K562 treated with DMSO at 1 percent for 12 hours (cell line): Measurements from ENCODE around the gene CD68. TPM values are rescaled to one million over a fixed set of nuclear protein-coding genes. Genes with fewer than 3 reads are reported as not detected.

ENCODE experiments used
- total RNA-seq: library from RNA; unstranded; fragments of 300-600 nt; gene quantifications from 2 replicates; pipeline ENCODE4 v1.2.3, GENCODE V29; 2022; ENCODE audit not compliant: insufficient read depth

CD68 gene, protein sequence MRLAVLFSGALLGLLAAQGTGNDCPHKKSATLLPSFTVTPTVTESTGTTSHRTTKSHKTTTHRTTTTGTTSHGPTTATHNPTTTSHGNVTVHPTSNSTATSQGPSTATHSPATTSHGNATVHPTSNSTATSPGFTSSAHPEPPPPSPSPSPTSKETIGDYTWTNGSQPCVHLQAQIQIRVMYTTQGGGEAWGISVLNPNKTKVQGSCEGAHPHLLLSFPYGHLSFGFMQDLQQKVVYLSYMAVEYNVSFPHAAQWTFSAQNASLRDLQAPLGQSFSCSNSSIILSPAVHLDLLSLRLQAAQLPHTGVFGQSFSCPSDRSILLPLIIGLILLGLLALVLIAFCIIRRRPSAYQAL
- 29.0 and 33.7 TPM in 2 replicates for total RNA-seq

DNA sequence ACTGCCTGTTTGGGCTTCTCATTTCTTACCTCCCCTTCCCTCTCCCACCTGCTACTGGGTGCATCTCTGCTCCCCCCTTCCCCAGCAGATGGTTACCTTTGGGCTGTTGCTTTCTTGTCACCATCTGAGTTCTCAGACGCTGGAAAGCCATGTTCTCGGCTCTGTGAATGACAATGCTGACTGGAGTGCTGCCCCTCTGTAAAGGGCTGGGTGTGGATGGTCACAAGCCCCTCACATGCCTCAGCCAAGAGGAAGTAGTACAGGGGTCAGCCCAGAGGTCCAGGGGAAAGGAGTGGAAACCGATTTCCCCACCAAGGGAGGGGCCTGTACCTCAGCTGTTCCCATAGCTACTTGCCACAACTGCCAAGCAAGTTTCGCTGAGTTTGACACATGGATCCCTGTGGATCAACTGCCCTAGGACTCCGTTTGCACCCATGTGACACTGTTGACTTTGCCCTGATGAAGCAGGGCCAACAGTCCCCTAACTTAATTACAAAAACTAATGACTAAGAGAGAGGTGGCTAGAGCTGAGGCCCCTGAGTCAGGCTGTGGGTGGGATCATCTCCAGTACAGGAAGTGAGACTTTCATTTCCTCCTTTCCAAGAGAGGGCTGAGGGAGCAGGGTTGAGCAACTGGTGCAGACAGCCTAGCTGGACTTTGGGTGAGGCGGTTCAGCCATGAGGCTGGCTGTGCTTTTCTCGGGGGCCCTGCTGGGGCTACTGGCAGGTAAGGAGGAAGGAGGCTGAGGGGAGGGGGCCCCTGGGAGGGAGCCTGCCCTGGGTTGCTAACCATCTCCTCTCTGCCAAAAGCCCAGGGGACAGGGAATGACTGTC, at the start of gene CD68:
CD68 (plus strand) TSS at position 638 of the 833 bp plus-strand sequence; CDS start at position 678, 40 bp downstream.

DNA sequence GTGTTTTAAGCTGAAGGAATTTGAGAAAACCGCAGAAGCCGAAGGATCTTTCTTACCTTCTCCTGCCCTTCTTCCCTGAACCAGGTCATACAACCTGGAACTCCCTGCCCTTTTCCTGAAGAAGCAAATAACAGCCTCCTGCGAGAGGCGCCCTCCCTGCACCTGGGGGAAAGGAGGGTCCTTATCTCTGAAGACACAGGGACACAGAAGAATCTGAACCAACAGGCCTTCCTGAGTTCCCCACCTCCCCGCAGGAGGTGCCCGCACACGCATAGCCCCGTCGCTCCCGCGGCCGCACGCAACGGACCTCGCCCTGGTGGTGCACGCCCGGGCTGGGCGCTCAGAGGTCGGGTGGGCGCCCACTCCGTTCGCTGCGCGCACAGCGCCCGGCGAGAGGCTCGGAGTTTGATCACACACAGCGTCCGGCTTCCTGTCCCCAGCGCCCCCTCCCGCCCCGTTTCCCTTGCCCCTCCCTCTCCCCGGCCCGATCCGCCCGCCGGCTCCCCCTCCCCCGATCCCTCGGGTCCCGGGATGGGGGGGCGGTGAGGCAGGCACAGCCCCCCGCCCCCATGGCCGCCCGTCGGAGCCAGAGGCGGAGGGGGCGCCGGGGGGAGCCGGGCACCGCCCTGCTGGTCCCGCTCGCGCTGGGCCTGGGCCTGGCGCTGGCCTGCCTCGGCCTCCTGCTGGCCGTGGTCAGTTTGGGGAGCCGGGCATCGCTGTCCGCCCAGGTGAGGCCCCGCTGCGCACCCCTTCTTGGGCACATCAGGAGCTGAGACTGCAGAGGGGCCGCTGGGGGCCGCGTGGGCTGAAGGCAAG, 30.6 kb upstream of the CD68 start, which contains the start of gene TNFSF12:
TNFSF12 (plus strand) TSS at position 474 of the 816 bp plus-strand sequence; CDS start at position 570, 96 bp downstream.

DNA sequence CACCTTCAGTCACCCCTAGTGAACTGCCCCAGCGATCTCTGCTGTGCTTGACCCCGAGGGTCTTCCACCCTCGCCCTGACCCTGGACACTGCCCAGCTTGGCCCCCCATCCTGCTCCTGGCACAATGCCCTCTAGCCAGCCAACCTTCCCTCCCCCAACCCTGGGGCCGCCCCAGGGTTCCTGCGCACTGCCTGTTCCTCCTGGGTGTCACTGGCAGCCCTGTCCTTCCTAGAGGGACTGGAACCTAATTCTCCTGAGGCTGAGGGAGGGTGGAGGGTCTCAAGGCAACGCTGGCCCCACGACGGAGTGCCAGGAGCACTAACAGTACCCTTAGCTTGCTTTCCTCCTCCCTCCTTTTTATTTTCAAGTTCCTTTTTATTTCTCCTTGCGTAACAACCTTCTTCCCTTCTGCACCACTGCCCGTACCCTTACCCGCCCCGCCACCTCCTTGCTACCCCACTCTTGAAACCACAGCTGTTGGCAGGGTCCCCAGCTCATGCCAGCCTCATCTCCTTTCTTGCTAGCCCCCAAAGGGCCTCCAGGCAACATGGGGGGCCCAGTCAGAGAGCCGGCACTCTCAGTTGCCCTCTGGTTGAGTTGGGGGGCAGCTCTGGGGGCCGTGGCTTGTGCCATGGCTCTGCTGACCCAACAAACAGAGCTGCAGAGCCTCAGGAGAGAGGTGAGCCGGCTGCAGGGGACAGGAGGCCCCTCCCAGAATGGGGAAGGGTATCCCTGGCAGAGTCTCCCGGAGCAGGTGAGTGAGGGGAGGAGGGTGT, 20.7 kb upstream of the CD68 start, which contains the start of gene TNFSF13:
TNFSF13 (plus strand) TSS at position 207 of the 776 bp plus-strand sequence; CDS start at position 497, 290 bp downstream.

DNA sequence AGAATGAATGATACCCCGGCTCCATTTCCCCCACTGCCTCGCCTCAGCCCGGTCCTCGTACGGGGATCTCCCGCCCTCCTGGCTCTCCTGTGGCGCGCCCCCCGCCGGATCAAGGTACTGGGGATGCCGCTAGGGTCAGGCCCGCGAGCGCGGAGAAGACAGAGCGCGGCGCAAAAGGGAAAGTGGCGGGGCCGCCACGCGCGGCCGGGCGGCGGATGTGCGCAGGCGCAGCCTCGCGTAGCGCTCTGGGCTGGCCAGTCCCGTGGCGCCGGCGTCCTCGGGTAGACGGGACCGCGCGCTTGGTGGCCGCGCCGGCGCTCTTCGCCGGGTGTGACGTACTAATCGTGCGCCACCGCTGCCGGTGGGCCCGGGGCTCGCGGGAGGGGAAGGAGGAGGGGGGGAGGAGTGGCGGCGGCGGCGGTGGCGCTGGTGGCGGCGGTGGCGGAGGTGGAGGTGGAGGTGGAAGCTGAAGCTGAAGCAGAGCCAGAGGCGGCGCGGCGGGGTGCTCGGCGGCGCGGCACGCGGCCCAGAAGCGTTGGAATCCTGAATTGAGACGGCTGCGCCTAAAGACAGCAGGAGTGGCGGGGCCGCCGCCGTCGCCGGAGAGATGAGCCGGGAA, 17.7 kb upstream of the CD68 start, which contains the start of gene SENP3:
SENP3 (plus strand) TSS at position 331 of the 619 bp plus-strand sequence. CDS start 1,158 bp downstream, outside the sequence.

DNA sequence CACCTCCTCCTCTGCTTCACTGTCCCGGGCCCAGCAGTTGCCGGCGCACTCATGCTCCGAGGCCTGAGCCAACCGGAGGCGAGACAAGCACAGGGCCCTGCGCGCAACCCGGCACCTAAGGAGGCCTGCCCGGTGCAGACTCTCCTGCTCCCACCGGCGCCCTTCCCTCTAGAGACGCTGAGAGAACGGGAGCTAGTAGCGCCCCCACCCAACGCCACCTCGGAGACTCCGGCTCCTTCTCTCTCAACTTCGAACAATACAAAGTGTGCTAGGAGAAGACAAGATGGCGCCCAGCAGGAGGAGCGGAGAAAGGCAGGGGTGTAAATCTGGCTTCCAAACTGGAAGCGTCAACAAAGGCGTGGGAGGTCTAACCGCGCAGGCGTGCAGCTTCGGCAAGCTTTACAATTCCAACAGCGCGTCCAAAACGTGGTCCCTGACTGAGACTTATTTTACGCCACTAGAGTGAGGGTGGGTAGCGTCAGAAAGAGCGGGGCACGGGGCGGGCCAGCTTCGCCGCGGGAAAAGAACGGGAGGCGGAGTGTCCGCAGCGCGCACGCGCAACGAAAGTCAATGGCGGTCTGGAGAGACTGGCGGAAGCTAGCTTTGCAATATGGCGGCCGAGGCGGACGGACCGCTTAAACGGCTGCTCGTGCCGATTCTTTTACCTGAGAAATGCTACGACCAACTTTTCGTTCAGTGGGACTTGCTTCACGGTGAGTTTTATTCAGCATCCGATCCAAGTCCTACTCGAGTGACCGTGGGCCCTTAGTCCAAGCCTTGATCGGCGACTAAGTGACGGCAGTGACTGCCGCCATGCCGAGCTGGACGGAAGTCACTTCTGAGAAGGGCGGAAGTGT, 4.0 kb downstream of the CD68 start, which contains the start of gene MPDU1:
MPDU1 (plus strand) TSS at position 600 of the 857 bp plus-strand sequence; CDS start at position 611, 11 bp downstream.

DNA sequence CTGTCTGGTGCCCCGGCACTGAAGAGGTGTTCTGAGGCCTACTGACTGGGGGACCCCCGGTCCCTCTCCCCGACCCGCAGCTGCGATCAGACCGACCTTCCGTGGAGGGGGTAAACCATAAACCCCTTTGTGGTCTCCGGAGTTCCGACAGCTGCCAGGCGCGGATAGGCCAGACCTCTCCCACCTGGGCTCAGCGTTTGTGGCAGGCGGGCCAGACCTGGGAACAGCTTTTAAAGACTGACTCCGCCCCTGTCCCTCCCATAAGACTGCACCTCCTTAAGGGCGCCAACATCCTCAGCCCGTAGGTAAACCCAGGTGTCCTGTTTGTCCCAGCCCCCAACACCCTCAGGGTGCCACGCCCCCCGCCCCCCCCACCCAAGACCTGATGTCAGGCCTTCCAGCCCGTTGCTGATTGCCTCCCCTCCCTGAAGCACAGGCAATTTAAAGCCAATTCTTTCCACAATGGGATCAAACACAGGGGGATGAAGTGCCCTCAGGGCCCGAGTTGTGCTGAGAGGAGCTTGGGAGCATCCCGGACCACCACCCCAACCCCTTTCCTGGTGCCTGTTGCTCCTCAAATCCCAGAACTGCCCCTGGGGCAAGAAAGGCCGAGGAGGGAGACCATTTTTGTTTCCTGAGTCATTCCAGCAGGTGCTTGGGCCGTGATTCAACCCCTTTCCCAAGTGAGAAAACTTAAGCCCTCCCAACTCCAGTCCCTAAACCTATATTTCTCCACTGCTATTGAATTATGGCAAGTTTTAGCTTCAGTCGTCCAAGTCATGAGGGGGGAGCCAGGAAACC, 10.7 kb downstream of the CD68 start, which contains the start of gene SOX15:
SOX15 (minus strand) TSS at position 204 of the 801 bp plus-strand sequence. CDS start 418 bp downstream, outside the sequence.

DNA sequence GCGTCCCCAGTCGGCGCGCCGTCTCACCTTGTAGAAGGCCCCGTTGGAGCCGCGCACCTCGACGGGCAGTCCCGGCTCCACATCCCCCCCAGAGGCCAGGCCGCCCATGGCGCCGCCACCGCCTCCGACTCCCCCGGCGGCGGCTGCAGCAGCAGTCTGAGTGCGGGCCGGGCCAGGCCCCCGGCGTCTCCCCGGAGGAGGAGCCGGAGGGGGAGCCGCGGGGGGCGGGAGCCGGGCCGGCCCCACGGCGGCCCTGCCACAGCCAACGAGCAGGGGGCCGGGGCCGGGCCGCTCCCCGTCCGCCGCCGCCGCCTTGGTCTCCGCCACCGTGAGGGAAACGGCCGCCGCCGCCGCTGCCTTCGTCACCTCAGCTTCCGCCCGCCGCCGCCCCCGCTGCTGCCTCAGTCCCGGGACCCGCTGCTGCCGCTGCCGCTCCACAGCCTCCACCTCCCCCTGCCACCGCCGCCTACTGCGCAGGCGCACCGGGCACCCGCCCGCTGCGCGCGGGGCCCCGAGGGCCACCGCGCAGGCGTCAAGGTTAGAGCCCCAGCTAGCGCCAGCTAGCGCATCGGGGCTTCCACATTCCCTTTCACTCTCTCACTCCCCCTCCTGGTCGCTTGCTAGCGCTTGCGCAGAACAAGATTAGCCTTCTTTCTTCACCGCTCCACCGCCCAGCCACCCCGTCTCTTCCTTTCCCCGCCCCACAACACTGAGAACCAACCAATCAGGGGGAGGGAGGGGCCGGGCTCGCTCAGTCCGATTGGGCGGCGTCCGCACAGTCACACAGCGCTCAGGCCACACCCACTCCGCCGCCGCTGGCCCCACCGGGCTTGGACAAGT, 35.2 kb downstream of the CD68 start, which contains the start of gene FXR2:
FXR2 (minus strand) TSS at position 473 of the 840 bp plus-strand sequence; CDS start at position 108, 365 bp downstream.

DNA sequence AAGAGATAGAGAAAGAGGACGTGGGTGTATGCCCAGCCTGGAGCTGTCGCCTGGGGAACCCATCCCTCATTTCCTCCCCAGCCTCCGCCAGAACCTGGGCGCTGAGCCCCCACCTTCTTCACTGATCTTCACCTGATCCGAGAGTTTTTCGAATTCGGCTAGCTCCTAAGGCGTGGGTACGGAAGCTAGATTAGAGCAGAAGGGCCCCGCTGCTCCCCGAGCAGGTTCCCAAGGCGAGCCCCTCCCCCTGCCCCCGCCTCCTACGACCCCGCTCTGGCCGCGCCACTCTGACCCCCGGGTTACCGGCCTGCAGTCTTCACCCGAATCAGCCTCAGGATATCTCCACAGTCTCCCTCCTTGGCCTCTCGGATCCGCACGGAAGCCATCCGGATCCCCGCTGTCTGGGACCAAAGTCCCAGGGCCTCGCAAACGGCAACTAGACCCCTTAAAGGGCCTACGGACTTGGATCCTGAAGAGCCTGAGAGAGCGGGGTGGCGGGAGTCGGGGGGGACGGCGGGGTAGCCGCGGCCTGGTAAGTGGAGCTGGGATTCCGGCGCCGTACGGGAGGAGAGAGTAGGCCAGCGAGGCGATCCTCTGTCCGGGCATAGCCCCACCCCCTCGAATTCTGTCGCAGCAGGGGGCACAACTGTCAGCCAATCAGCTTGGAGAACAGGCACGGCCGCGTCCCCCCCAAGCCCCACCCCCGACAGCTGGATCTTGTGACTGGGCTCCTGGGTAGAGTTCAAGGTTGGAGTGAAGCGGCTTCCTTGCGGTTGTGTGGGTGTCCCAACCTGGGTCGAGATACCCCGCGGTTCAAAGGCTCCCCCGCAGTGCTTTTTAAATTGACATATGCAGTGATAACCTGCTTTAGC, 48.0 kb downstream of the CD68 start, which contains the start of gene SAT2:
SAT2 (minus strand) TSS at position 572 of the 872 bp plus-strand sequence; CDS start at position 386, 186 bp downstream.

DNA sequence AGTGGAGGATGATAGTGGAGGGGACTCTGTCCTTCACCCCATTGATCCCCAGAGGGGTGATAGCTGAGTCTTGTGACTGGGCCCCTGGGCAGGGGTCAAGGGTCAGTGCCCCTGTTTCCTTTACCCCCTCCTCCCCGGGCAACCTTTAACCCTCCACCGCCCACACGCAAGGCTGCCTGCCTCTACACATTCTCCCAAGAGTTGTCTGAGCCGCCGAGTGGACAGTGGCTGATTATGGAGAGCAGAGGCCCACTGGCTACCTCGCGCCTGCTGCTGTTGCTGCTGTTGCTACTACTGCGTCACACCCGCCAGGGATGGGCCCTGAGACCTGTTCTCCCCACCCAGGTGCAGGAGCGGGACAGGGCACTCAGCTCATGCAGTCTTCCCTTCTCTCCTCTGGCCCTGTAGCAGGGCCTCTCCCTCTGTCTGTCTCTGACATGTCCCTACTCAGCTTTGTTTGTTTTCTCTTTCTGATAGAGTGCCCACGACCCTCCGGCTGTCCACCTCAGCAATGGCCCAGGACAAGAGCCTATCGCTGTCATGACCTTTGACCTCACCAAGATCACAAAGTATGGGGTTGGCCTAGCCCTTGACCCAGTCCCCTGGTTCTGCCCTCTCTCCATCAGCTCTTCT, 50.6 kb downstream of the CD68 start, which contains the start of gene SHBG:
SHBG (plus strand) TSS at position 197 of the 633 bp plus-strand sequence; CDS start at position 235, 38 bp downstream.

Other genes starting within 250 kb of the CD68 start
- gene ACAP1, start 243.1 kb upstream of the CD68 start, total RNA-seq = 2.4 and 3.7 TPM in 2 replicates
- 4.2 and 6.3 TPM in 2 replicates for gene KCTD11, start 227.5 kb upstream of the CD68 start, total RNA-seq
- not detected in 2 replicates for gene TMEM95, start 224.5 kb upstream of the CD68 start, total RNA-seq
- gene TNK1, start 198.5 kb upstream of the CD68 start, total RNA-seq = 4.7 and 6.0 TPM in 2 replicates
- gene PLSCR3, start 185.1 kb upstream of the CD68 start, total RNA-seq = 7.2 and 9.4 TPM in 2 replicates
- gene TMEM256, start 175.5 kb upstream of the CD68 start, total RNA-seq = 43.4 and 76.9 TPM in 2 replicates
- 4.4 and 13.0 TPM in 2 replicates for gene NLGN2, start 171.8 kb upstream of the CD68 start, total RNA-seq
- not detected in 2 replicates for gene SPEM1, start 159.3 kb upstream of the CD68 start, total RNA-seq
- not detected in 2 replicates for gene SPEM2, start 154.0 kb upstream of the CD68 start, total RNA-seq
- gene SPEM3, start 150.8 kb upstream of the CD68 start, total RNA-seq = not detected in 2 replicates
- 12.3 and 12.6 TPM in 2 replicates for gene TMEM102, start 144.2 kb upstream of the CD68 start, total RNA-seq
- gene FGF11, start 140.1 kb upstream of the CD68 start, total RNA-seq = 3.8 and 6.1 TPM in 2 replicates
- 10.1 and 10.9 TPM in 2 replicates for gene CHRNB1, start 134.6 kb upstream of the CD68 start, total RNA-seq
- gene ZBTB4, start 100.0 kb upstream of the CD68 start, total RNA-seq = 1.2 and 5.1 TPM in 2 replicates
- not detected in 2 replicates for gene SLC35G6, start 98.2 kb upstream of the CD68 start, total RNA-seq
- gene POLR2A, start 95.3 kb upstream of the CD68 start, total RNA-seq = 19.1 and 87.4 TPM in 2 replicates
- 0.73 TPM in 1 of 2 replicates, not detected in the other for gene TNFSF12, start 30.6 kb upstream of the CD68 start, total RNA-seq
- 2.0 TPM in 1 of 2 replicates, not detected in the other for gene TNFSF13, start 20.9 kb upstream of the CD68 start, total RNA-seq
- gene SENP3, start 17.7 kb upstream of the CD68 start, total RNA-seq = 34.6 and 35.9 TPM in 2 replicates
- gene MPDU1, start 4.2 kb downstream of the CD68 start, total RNA-seq = 58.4 and 59.6 TPM in 2 replicates
- 2.3 and 5.6 TPM in 2 replicates for gene SOX15, start 10.5 kb downstream of the CD68 start, total RNA-seq
- 43.7 and 60.0 TPM in 2 replicates for gene FXR2, start 35.3 kb downstream of the CD68 start, total RNA-seq
- gene SAT2, start 48.2 kb downstream of the CD68 start, total RNA-seq = 61.5 and 61.6 TPM in 2 replicates
- gene SHBG, start 50.5 kb downstream of the CD68 start, total RNA-seq = not detected in 2 replicates
- gene ATP1B2, start 71.3 kb downstream of the CD68 start, total RNA-seq = 1.7 and 4.2 TPM in 2 replicates
- gene TP53, start 107.9 kb downstream of the CD68 start, total RNA-seq = 5.9 and 6.0 TPM in 2 replicates
- gene WRAP53, start 108.8 kb downstream of the CD68 start, total RNA-seq = 40.5 and 46.5 TPM in 2 replicates
- not detected in 2 replicates for gene EFNB3, start 125.6 kb downstream of the CD68 start, total RNA-seq
- not detected in 2 replicates for gene DNAH2, start 138.1 kb downstream of the CD68 start, total RNA-seq